Smooth muscle cell (in vitro differentiated cells): ENCODE measurements around the gene TMEM235. TPM values are rescaled to one million over a fixed set of nuclear protein-coding genes. Genes with fewer than 3 reads are reported as not detected.

Source experiments
- DNase-seq: peaks from one replicate; lab custom pipeline; 2025; ENCODE audit not compliant: unreplicated experiment; lab: John Stamatoyannopoulos, UW
- H2AFZ ChIP-seq: fragments of 200-600 bp; sonication (generic); 2 replicates; pipeline ENCODE4 v1.6.0; 2016; ENCODE audit warnings: antibody characterized with exemption, low read depth, mild to moderate bottlenecking
- H3F3A ChIP-seq: fragments of 200-600 bp; sonication (generic); 2 replicates; pipeline ENCODE4 v1.6.0; 2017; ENCODE audit warnings: antibody characterized with exemption, low read depth
- H3K27ac ChIP-seq: fragments of 200-600 bp; sonication (generic); 2 replicates; pipeline ENCODE4 v1.5.1; 2016; ENCODE audit warnings: low read depth, mild to moderate bottlenecking
- H3K27me3 ChIP-seq: fragments of 200-600 bp; sonication (generic); 2 replicates; pipeline ENCODE4 v1.6.1; 2016; ENCODE audit warnings: low read depth, mild to moderate bottlenecking
- H3K36me3 ChIP-seq: fragments of 200-600 bp; sonication (generic); 2 replicates; pipeline ENCODE4 v1.5.1; 2016; ENCODE audit warnings: low read depth
- H3K4me1 ChIP-seq: fragments of 200-600 bp; sonication (generic); 2 replicates; pipeline ENCODE4 v1.5.1; 2016; ENCODE audit warnings: low read depth
- H3K4me2 ChIP-seq: fragments of 200-600 bp; sonication (generic); 2 replicates; pipeline ENCODE4 v1.6.0; 2016; ENCODE audit warnings: mild to moderate bottlenecking
- H3K4me3 ChIP-seq: fragments of 200-600 bp; sonication (generic); 2 replicates; pipeline ENCODE4 v1.5.1; 2016; ENCODE audit warnings: mild to moderate bottlenecking
- H3K79me2 ChIP-seq: fragments of 200-600 bp; sonication (generic); 2 replicates; pipeline ENCODE4 v1.6.0; 2016; ENCODE audit warnings: low read depth, mild to moderate bottlenecking
- H3K9ac ChIP-seq: fragments of 200-600 bp; sonication (generic); 2 replicates; pipeline ENCODE4 v1.6.0; 2016; ENCODE audit warnings: low read depth
- H3K9me3 ChIP-seq: fragments of 200-600 bp; sonication (generic); replicated peaks from 2 replicates; pipeline ENCODE4 v1.5.1; 2016; ENCODE audit warnings: low read depth
- H4K20me1 ChIP-seq: fragments of 200-600 bp; sonication (generic); 2 replicates; pipeline ENCODE4 v1.6.0; 2016; ENCODE audit warnings: low read depth
- WGBS: methylation state at CpG from one replicate; pipeline ENCODE4 v1.1.7; 2016; ENCODE audit warnings: low lambda C conversion rate; 5-methylcytosine and 5-hydroxymethylcytosine counted together
- polyA plus RNA-seq: library from polyadenylated mRNA; unstranded; fragments of >200 nt; fragmentation: Nextera tagmentation; extraction: Ambion mirVana; gene quantifications from 2 replicates; pipeline ENCODE4 v1.2.1, GENCODE V29; 2016
- total RNA-seq: library from RNA; depleted of rRNA; stranded (reverse); fragments of >200 nt; gene quantifications from 2 replicates; pipeline ENCODE4 v1.2.3, GENCODE V29; 2014
- TF ChIP-seq, protein P1 (sequence below): fragments of 200-600 bp; sonication (generic); IDR thresholded peaks from 2 replicates; pipeline ENCODE4 v1.5.1; 2017; ENCODE audit warnings: borderline replicate concordance, mild to moderate bottlenecking, antibody characterized with exemption; ENCODE audit not compliant: insufficient read depth, poor library complexity, severe bottlenecking

TMEM235 gene
- total and polyA plus RNA-seq, 2 experiments from 2014 or later = not detected

DNA sequence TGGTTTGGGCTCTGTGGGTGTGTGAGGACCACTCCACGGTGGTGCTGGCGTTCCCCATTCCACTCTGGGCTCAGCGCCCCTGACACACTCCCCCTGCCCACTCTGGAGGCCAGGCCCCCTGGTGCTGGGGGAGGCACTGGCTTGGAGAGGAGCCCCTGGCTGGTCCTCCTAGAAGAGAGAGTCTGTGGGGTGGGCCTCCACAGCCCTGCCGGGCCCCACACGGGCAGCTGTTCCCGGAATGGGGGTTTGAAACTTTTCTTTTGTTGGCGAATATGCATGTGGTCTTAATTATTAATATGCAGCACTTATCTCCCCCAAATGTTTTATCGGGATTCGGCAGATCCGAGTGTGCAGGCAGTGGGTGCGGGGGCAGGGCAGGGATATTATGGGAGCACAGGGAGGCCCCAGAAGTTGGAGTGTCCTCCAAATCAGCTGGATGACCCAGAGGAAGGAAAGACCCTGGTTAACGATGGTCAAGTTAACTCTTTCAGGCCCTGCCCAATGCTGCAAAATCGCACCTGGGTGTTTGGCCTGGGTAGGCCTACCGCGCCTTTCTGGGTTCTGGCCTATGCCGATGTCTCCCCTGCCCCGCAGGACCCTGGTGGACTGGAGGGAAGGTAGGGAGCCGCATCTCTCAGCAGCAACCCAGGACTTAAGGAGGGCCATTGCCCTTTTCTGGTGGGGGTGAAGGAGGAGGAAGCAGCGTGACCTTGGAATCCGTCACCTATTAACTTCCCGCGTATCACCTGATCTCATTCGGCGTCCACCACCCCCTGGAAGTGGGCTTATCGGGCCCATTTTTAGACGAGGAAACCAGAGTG is 36.0 kb downstream of the TMEM235 start:
- Histone ChIP-seq H4K20me1 (no peaks in the 10 kb centered on the region), H3K27ac (peak overlapping the region; percentile 11), H3K27me3 (no peaks in the 10 kb centered on the region), H3K4me3 (no peak overlapping the region), H3K4me1 (peaks cover 42% of the 10 kb centered on the region), H3K4me2 (peak overlapping the region; percentile 87), H3K9ac (no peak overlapping the region), H3K9me3 (no peaks in the 10 kb centered on the region), H3F3A (peaks cover 4% of the 10 kb centered on the region), H3K79me2 (peaks cover 6% of the 10 kb centered on the region), H2AFZ (peak overlapping the region; percentile 24), H3K36me3 (no peaks in the 10 kb centered on the region)
- WGBS = 62% methylated on average over 26 of the region's 26 CpGs
- TF ChIP-seq, protein P1, sequence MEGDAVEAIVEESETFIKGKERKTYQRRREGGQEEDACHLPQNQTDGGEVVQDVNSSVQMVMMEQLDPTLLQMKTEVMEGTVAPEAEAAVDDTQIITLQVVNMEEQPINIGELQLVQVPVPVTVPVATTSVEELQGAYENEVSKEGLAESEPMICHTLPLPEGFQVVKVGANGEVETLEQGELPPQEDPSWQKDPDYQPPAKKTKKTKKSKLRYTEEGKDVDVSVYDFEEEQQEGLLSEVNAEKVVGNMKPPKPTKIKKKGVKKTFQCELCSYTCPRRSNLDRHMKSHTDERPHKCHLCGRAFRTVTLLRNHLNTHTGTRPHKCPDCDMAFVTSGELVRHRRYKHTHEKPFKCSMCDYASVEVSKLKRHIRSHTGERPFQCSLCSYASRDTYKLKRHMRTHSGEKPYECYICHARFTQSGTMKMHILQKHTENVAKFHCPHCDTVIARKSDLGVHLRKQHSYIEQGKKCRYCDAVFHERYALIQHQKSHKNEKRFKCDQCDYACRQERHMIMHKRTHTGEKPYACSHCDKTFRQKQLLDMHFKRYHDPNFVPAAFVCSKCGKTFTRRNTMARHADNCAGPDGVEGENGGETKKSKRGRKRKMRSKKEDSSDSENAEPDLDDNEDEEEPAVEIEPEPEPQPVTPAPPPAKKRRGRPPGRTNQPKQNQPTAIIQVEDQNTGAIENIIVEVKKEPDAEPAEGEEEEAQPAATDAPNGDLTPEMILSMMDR = no peak
- no peak for DNase-seq

DNA sequence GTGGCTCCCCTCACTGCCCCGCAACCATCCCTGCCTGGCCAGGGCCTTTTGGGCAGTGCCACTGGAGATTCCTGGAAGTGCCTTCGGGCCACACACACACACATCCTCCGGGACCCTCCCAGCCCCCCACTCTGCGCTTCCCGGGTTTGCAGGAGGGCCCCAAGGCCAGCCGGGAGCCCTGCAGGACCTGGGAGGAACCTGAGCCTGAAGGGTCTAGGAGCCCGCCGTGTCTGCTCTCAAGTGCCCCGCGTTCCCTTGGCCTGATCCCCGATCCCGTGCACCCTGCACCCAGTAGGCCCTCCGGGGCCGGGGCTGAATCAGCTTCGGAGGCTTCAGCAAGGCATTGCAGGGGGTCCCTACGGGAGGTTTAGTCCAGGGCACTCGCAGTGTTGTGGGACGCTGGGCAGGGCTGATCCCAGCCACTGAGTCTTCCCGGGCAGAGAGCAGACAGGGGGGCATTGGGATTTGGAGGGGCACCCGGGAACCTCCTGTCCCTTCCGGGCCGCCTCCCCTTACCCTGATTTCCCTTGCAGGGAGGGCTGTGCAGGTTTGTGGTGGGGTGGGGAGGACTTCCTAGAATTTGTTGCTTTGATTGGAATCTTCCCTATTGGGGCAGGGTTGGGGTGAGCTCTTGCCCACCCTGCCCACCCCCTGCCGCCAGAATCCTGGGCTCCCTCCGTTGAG is 36.9 kb downstream of the TMEM235 start:
- 40% methylated on average over 24 of the region's 24 CpGs for WGBS

GRCh38 chr17:78268951-78269905 is 37.8 kb downstream of the TMEM235 start:
- Histone ChIP-seq H4K20me1 (no peaks in the 10 kb centered on the region), H3K9ac (peak overlapping the region; percentile 54), H3K79me2 (peaks cover 6% of the 10 kb centered on the region), H3F3A (peaks cover 4% of the 10 kb centered on the region), H3K9me3 (no peaks in the 10 kb centered on the region), H2AFZ (peak overlapping the region; percentile 34), H3K36me3 (no peaks in the 10 kb centered on the region), H3K27ac (peak overlapping the region; percentile 74), H3K4me1 (peaks cover 42% of the 10 kb centered on the region), H3K27me3 (no peaks in the 10 kb centered on the region), H3K4me3 (peak overlapping the region; percentile 28), H3K4me2 (peak overlapping the region; percentile 87)
- DNase-seq = peak; percentile 72
- TF ChIP-seq, protein P1 = no peak
- WGBS = 8% methylated on average over 31 of the region's 34 CpGs

More for the DNA sequence above, 36.9 kb downstream of the TMEM235 start:
- H3K36me3 ChIP-seq = no peaks in the 10 kb centered on the region
- TF ChIP-seq, protein P1 = no peak
- peak overlapping the region; percentile 74 for H3K27ac ChIP-seq
- no peaks in the 10 kb centered on the region for H3K27me3 ChIP-seq
- no peak for DNase-seq
- peaks cover 4% of the 10 kb centered on the region for H3F3A ChIP-seq
- no peaks in the 10 kb centered on the region for H3K9me3 ChIP-seq
- H3K4me2 ChIP-seq = peak overlapping the region; percentile 87
- H3K4me1 ChIP-seq = peaks cover 42% of the 10 kb centered on the region
- H2AFZ ChIP-seq = no peak overlapping the region
- H4K20me1 ChIP-seq = no peaks in the 10 kb centered on the region
- peak overlapping the region; percentile 28 for H3K4me3 ChIP-seq
- H3K79me2 ChIP-seq = peaks cover 6% of the 10 kb centered on the region
- peak overlapping the region; percentile 54 for H3K9ac ChIP-seq
